ENCODE data around the gene MYH16. TPM values are rescaled to one million over a fixed set of nuclear protein-coding genes. Genes with fewer than 3 reads are reported as not detected.

Gene MYH16
- total and polyA plus RNA-seq, 9 of the 15 experiments (the other 6 are each of a cell fraction or from before 2014, with no cell fraction given) = 0.09 TPM; not detected in 8

DNA sequence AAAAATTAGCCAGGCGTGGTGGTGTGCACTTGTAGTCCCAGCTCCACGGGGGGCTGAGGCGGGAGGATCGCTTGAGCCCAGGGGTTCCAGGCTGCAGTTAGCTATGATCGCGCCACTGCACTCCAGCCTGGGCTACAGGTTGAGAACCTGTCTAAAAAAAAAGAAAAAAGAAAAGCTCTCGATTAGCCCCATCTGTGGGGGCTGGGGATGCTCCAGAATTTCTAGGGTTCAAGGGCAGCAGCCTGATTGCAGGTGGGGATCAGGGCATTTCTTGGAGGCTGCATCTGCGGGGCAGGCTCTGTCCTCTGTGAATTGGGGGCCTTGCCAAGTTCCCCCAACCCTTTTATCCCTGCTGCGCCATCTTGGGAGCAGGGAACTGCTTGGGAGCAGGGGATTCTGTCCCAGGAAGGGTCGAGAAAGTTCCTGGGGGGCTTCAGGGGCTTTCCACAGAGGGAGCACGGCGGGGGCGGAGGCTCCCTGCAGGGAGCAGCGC, 52.4 kb downstream of the MYH16 start (continued):
- TF ChIP-seq ERF (CRISPR knock-in tag; IDR thresholded peaks at IDR 0.05) = no peak

GRCh38 chr7:99325592-99326407, 53.2 kb downstream of the MYH16 start, which contains the start of gene ARPC1A:
Gene ARPC1A, plus strand, starts transcription at chr7:99325898. Its CDS starts 7,456 bp downstream, at chr7:99333354.
- Histone ChIP-seq H3K4me1 (replicated peaks in 1 of 2; ENCODE audit: control insufficient read depth in 2 of 2, insufficient read depth in 2 of 2, low read length in 2 of 2) (peaks cover 31 to 33% of the 10 kb centered on the region in 2 experiments), H2AFZ (ENCODE audit: low read depth, low read length) (peak within 1 kb of the TSS; percentile 98), H3K9ac (ENCODE audit: insufficient read depth in 1 of 2, low read depth in 2 of 2, low read length in 2 of 2) (peak within 1 kb of the TSS; percentile 93 to 97), H3K9me3 (replicated peaks; ENCODE audit: control insufficient read depth, insufficient read depth, low read depth, low read length) (no peaks in the 10 kb centered on the region), H3K27ac (ENCODE audit: extremely low read depth, low read depth, low read length) (peak within 1 kb of the TSS; percentile 84), H3K36me3 (ENCODE audit: control insufficient read depth, insufficient read depth, low read length) (peaks cover 6% of the 10 kb centered on the region; the same call in 2 of the 3 replicates), H3K4me3 (peak within 1 kb of the TSS; percentile 85), H3K9me1 (ENCODE audit: control insufficient read depth, insufficient read depth, low read length) (no peaks in the 10 kb centered on the region), H4K20me1 (replicated peaks; ENCODE audit: control insufficient read depth, insufficient read depth, low read length) (no peaks in the 10 kb centered on the region), H3K27me3 (ENCODE audit: control insufficient read depth in 2 of 2, insufficient read depth in 2 of 2, low read length in 2 of 2) (no peaks in the 10 kb centered on the region), H3K4me2 (ENCODE audit: insufficient read depth, low read length) (peak within 1 kb of the TSS; percentile 99), H3K79me2 (ENCODE audit: control insufficient read depth, insufficient read depth, low read length) (peaks cover 59% of the 10 kb centered on the region)
- BruUV-seq (replicated peaks) = no TSS peak
- ChIA-PET POLR2A (interaction anchor here (0.9 to 1.0 kb wide), 3 partner anchors 9 to 13 kb away, joined by 3 to 5 read pairs (median 4); no protein-coding TSS in a partner anchor), CTCF (ENCODE audit: low intra/inter-chr PET ratio) (no interaction called here)
- in situ Hi-C loops (cut with MboI) (no loop called here), intact Hi-C loops (cut with micrococcal nuclease) (loop anchor here (5.0 kb wide), 2 partner anchors 37 to 62 kb away; no protein-coding TSS in a partner anchor)
- FAIRE-seq = peak; percentile 92
- peak; percentile 93 for ATAC-seq
- under 1% methylated on average over 65 of the region's 82 CpGs for WGBS (ENCODE audit: insufficient coverage, low coverage, missing lambda C conversion rate)
- DNase-seq (ENCODE audit: extremely low read depth in 1 of 4, low spot score in 3 of 4) = peak; percentile 97 to 100 (median 100)
- TF ChIP-seq ZSCAN32 (CRISPR knock-in tag; IDR thresholded peaks at IDR 0.05) = no peak
- peak; percentile 74; the same call in 1 of the 2 replicates for TF ChIP-seq SIN3B (IDR thresholded peaks at IDR 0.05; ENCODE audit: low read depth)
- TF ChIP-seq ZNF449 (CRISPR knock-in tag; IDR thresholded peaks at IDR 0.05) = no peak
- no peak for TF ChIP-seq RAD51 (IDR thresholded peaks at IDR 0.05; ENCODE audit: borderline replicate concordance, low read depth)
- no peak for TF ChIP-seq NFIX (CRISPR knock-in tag; IDR thresholded peaks at IDR 0.05; ENCODE audit: low read depth)
- 0 out of 2 replicates have a peak, but pooled peaks have one; percentile 7 for TF ChIP-seq CEBPG (CRISPR knock-in tag; IDR thresholded peaks at IDR 0.05)
- TF ChIP-seq CEBPG (tag; conservative IDR thresholded peaks at IDR 0.05 in 1 of 2, IDR thresholded peaks at IDR 0.05 in 1 of 2) = peak in 1 of 2 experiments; percentile 59; a peak in 2 of 4 replicates
- TF ChIP-seq ZFP36 (IDR thresholded peaks at IDR 0.05; ENCODE audit: low read depth, low read length, partially characterized antibody) = peak; percentile 28
- TF ChIP-seq, protein P1, sequence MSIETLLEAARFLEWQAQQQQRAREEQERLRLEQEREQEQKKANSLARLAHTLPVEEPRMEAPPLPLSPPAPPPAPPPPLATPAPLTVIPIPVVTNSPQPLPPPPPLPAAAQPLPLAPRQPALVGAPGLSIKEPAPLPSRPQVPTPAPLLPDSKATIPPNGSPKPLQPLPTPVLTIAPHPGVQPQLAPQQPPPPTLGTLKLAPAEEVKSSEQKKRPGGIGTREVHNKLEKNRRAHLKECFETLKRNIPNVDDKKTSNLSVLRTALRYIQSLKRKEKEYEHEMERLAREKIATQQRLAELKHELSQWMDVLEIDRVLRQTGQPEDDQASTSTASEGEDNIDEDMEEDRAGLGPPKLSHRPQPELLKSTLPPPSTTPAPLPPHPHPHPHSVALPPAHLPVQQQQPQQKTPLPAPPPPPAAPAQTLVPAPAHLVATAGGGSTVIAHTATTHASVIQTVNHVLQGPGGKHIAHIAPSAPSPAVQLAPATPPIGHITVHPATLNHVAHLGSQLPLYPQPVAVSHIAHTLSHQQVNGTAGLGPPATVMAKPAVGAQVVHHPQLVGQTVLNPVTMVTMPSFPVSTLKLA (conservative IDR thresholded peaks at IDR 0.05) = peak; percentile 32 to 73; a peak in 3 of 4 replicates
- peak; percentile 57 for TF ChIP-seq SMAD1 (IDR thresholded peaks at IDR 0.05; ENCODE audit: low read depth, low read length, partially characterized antibody)
- TF ChIP-seq MYNN (IDR thresholded peaks at IDR 0.05) = 0 out of 2 replicates have a peak, but pooled peaks have one; percentile 10
- TF ChIP-seq MYNN (CRISPR knock-in tag; IDR thresholded peaks at IDR 0.05) = no peak
- TF ChIP-seq C11orf30 (IDR thresholded peaks at IDR 0.05; ENCODE audit: low read depth) = peak; percentile 58; the same call in 1 of the 2 replicates
- TF ChIP-seq KDM2B (CRISPR knock-in tag; IDR thresholded peaks at IDR 0.05) = peak; percentile 60; the same call in 1 of the 2 replicates
- TF ChIP-seq ZNF263 (CRISPR knock-in tag; IDR thresholded peaks at IDR 0.05; ENCODE audit: borderline replicate concordance) = peak; percentile 71
- TF ChIP-seq FOXM1 (IDR thresholded peaks at IDR 0.05; ENCODE audit: low read depth) = no peak
- no peak for TF ChIP-seq FOXM1 (CRISPR knock-in tag; IDR thresholded peaks at IDR 0.05; ENCODE audit: low read depth)

All from K562 (cell line).